GM12878 (cell line): Measurements from ENCODE around the gene ASCC3.
"Not testable (repeated sequence)": the region's sequence is repeated elsewhere in the genome, so short reads cannot be mapped to it uniquely, and the experiment has no call there.

Experiments
- BCL11A ChIP-seq: IDR thresholded peaks from 2 replicates; pipeline ENCODE4 v1.6.1; 2011; ENCODE audit warnings: low read depth, low read length
- BHLHE40 ChIP-seq, 2 experiments: fragments of 450-650 bp in 1 of 2; IDR thresholded peaks; 2 replicates each; pipeline ENCODE4 v1.6.1; 2011 to 2017; ENCODE audit warnings: low read depth in 2 of 2, borderline replicate concordance in 1 of 2, improper control_type of control experiment in 1 of 2, low read length in 1 of 2, mild to moderate bottlenecking in 1 of 2
- CREM ChIP-seq: IDR thresholded peaks from 2 replicates; pipeline ENCODE4 v1.6.1; 2014; ENCODE audit warnings: antibody characterized with exemption, low read depth
- CTCF ChIP-seq, 3 experiments: IDR thresholded peaks in 2 of 3; conservative IDR thresholded peaks in 1 of 3; 2 replicates each; pipeline ENCODE4 v1.5.1; 2011; ENCODE audit warnings: low read depth in 3 of 3, low read length in 3 of 3, mild to moderate bottlenecking in 3 of 3, control low read depth in 2 of 3, moderate library complexity in 2 of 3, inconsistent platforms in 1 of 3, mixed read lengths in 1 of 3; ENCODE audit not compliant: control insufficient read depth in 2 of 3, insufficient read depth in 1 of 3; ENCODE audit errors: extremely low read depth in 1 of 3
- EP300 ChIP-seq, 2 experiments: fragments of 150-350 bp in 1 of 2; IDR thresholded peaks; 2 replicates each; pipeline ENCODE4 v1.6.1; 2011 to 2012; ENCODE audit warnings: low read depth in 2 of 2, low read length in 2 of 2, borderline replicate concordance in 1 of 2, improper control_type of control experiment in 1 of 2, inconsistent platforms in 1 of 2; ENCODE audit not compliant: control insufficient read depth in 1 of 2
- GATAD2B ChIP-seq: fragments of 450-650 bp; conservative IDR thresholded peaks from 2 replicates; pipeline ENCODE4 v1.6.1; 2017; ENCODE audit warnings: low read depth, mild to moderate bottlenecking, moderate library complexity
- HCFC1 ChIP-seq: fragments of 150-350 bp; IDR thresholded peaks from 2 replicates; pipeline ENCODE4 v1.6.1; 2014; ENCODE audit warnings: low read length
- MLLT1 ChIP-seq: fragments of 450-650 bp; IDR thresholded peaks from 2 replicates; pipeline ENCODE4 v1.6.1; 2016; ENCODE audit warnings: mild to moderate bottlenecking
- NR2F1 ChIP-seq: fragments of 450-650 bp; conservative IDR thresholded peaks from 2 replicates; pipeline ENCODE4 v1.6.1; 2017; ENCODE audit warnings: mild to moderate bottlenecking
- NRF1 ChIP-seq: conservative IDR thresholded peaks from 2 replicates; pipeline ENCODE4 v1.6.1; 2011; ENCODE audit warnings: mild to moderate bottlenecking, low read depth, low read length, improper control_type of control experiment
- POLR2AphosphoS5 ChIP-seq: IDR thresholded peaks from 2 replicates; pipeline ENCODE4 v1.6.1; 2011; ENCODE audit warnings: mild to moderate bottlenecking, low read length, inconsistent platforms
- POU2F2 ChIP-seq: IDR thresholded peaks from 3 replicates; pipeline ENCODE4 v1.6.1; 2011; ENCODE audit warnings: low read depth, mild to moderate bottlenecking, low read length, borderline replicate concordance
- YY1 ChIP-seq: IDR thresholded peaks from 2 replicates; pipeline ENCODE4 v1.6.1; 2011; ENCODE audit warnings: low read depth, mild to moderate bottlenecking, low read length

GRCh38 chr6:100829077-100829595 lies 52.0 kb downstream of the ASCC3 start:
- not testable (repeated sequence) for TF ChIP-seq HCFC1; BCL11A; CTCF (IDR thresholded peaks at IDR 0.05 in 2 of 3, conservative IDR thresholded peaks at IDR 0.05 in 1 of 3; ENCODE audit: control insufficient read depth in 2 of 3, extremely low read depth in 1 of 3, insufficient read depth in 1 of 3, low read depth in 3 of 3, low read length in 3 of 3); GATAD2B; CREM; NR2F1; NRF1; BHLHE40 (IDR thresholded peaks at IDR 0.05; ENCODE audit: borderline replicate concordance in 1 of 2, low read depth in 2 of 2, low read length in 1 of 2); POLR2AphosphoS5; EP300 (IDR thresholded peaks at IDR 0.05; ENCODE audit: borderline replicate concordance in 1 of 2, control insufficient read depth in 1 of 2, low read depth in 2 of 2, low read length in 2 of 2); POU2F2; MLLT1; YY1
